GM19468 (cell line): ENCODE measurements around the gene SBK3.
"Not testable (repeated sequence)": the region's sequence is repeated elsewhere in the genome, so short reads cannot be mapped to it uniquely, and the experiment has no call there.

Experiments used
- ATAC-seq: cut with Tn5 transposase; IDR thresholded peaks from one replicate; pipeline ENCODE4 v1.9.1; 2021; ENCODE audit warnings: mild to moderate bottlenecking, moderate library complexity, moderate number of reproducible peaks; ENCODE audit not compliant: unreplicated experiment; ENCODE audit errors: extremely low read depth

Gene SBK3, protein sequence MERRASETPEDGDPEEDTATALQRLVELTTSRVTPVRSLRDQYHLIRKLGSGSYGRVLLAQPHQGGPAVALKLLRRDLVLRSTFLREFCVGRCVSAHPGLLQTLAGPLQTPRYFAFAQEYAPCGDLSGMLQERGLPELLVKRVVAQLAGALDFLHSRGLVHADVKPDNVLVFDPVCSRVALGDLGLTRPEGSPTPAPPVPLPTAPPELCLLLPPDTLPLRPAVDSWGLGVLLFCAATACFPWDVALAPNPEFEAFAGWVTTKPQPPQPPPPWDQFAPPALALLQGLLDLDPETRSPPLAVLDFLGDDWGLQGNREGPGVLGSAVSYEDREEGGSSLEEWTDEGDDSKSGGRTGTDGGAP

DNA sequence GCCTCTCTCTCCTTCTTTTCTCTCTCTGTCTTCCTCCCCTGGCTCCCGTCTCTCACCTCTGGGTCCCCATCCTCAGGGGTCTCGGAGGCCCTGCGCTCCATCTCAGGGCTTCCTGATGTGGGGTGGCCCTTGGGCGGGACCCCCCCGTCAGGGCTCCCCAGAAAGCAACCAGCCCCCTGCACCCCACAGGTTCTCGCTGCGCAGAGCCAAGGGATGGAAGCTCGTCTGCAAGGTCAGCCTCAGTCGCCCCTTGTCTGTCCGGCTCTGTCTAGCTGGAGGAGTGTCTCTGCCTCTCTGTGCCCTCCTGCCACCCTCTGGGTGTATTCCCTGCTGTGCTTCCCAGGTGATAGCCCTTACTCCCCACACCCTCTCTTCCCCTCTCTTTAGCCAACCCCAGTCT lies at the start of gene SBK3:
Gene SBK3, minus strand, starts transcription at position 101 of the 400 bp plus-strand sequence. Its CDS starts 0 bp downstream, at position 101.
- ATAC-seq, result no peak

DNA sequence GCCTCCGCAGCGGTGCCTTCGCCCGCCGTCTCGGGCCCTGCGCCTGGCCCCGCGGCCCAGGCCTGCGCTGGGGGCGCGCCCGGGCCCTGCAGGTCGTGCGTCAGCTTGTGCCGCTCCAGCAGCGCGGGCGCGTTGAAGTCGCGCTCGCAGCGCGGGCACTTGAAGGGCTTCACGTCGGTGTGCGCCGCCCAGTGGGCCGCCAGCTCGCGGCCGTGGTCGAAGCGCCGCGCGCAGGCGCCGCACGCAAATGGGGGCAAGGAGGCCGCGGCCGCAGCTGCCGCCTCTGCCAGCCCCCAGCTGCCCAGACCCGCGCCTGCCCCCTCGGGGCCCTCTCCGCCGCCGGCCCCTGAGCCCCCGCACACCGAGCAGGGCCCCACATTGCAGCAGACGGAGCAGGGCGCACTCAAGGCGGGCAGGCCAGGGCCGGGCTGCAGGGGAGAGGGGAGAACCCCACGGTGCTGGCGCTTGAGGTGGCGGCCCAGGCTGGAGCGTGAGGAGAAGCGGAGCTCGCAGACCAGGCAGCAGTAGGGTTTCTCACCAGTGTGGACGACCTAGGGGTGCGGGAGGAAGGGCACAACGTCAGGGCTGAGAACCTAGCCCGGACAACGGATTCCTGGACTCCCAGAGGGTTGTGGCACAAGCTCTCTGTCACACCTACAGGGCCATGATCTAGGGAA lies 47.9 kb upstream of the SBK3 start:
- no peak for ATAC-seq

DNA sequence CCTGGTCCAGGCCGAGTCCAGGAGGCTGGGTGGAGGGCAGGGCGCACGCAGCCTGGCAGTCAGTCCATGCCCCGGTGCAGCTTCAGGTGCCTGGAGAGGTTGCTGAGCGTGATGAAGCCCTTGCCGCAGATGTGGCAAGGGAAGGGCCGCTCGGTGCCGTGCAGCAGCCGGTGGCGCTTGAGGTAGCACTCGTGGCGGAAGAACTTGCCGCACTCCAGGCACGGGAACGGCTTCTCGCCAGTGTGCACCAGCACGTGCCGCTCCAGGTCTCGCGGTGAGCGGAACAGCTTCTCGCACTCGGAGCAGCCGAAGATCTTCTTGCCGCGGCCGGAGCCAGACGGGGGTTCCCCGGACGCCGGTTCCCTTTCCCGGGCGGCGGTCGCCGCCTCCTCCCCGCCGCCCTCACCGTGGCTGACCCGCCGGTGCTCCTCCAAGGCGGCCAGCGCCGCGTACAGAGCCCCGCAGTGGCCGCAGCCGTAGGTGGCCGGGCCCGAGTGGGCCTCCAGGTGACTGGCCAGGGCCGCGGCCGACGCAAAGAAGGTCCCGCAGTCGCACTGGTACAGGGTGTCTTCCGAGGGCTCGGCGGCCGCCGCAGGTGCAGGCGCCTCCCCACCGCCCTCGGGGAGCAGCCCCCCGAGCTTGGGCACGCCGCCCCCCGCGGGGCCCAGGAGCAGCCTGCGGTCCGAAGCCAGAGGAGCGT lies 47.2 kb upstream of the SBK3 start:
- no peak for ATAC-seq

DNA sequence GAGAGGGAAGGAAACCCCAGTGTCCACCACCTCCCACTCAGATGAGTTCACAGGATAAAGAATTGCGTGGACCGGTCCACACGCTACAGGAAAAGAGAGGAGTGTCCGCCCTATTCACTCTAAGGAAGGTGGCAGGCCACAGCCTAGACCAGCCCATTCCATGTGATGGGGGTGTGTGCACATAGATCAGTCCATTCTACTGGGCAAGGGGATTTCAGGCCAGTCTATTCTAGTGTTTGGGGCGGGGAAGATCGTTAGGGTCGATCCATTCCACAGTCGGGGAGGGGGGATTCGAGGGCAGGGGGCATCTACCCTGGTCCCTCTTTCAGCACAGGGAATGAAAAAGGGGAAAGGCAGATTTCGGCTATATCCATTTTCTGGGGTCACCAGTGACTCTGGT lies 46.2 kb upstream of the SBK3 start:
- no peak for ATAC-seq

DNA sequence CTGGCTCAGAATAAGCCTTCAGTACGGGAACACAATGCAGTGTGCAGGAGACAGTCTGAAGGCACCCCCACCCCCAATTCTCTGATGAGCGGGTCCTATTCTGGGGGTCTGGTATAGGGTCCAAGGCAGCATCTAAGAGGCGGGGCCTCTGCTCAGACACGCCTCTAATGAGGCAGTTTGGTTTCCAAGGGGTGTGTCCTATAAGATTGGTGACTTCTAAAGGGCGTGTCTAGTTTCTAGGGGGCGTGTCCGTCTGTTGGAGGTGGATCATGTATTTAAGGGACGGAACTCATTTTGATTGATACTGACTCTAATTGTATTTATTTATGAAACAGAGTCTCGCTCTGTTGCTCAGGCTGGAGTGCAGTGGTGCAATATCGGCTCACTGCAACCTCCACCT lies 45.3 kb upstream of the SBK3 start:
- ATAC-seq, result no peak

DNA sequence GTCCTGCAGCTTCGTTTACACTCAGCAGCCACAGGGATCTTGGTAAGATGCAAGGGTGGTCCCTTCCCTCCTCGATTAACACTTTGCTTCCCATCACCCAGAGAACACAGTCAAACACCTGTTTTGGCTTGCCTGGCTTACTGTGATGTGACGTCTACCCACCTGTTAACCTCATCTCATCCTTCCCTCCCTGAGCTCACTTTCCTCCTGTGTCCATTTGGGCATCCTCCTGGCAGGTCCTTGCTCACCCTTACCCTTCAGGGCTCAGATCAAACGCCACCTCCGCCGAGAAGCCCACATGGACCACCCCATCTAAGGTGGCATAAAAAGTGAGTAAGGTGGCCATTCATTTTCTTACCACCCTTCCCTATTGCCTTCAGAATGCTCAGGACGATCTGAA lies 44.8 kb upstream of the SBK3 start:
- ATAC-seq, result no peak

DNA sequence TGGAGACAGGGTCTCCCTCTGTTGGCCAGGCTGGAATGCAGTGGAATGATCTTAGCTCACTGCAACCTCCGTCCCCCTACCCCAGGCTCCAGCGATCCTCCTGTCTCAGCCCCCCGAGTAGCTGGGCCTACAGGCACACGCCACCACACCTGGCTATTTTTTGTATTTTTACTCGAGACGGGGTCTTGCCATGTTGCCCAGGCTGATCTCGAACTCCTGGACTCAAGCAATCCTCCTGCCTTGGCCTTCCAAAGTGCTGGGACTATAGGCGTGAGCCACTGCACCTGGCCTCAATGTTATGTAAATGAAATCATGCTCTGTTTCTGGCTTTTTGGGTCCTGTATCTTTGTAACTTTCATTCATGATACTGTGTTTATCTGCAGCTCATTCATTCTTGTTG lies 43.4 kb upstream of the SBK3 start:
- ATAC-seq, result no peak

DNA sequence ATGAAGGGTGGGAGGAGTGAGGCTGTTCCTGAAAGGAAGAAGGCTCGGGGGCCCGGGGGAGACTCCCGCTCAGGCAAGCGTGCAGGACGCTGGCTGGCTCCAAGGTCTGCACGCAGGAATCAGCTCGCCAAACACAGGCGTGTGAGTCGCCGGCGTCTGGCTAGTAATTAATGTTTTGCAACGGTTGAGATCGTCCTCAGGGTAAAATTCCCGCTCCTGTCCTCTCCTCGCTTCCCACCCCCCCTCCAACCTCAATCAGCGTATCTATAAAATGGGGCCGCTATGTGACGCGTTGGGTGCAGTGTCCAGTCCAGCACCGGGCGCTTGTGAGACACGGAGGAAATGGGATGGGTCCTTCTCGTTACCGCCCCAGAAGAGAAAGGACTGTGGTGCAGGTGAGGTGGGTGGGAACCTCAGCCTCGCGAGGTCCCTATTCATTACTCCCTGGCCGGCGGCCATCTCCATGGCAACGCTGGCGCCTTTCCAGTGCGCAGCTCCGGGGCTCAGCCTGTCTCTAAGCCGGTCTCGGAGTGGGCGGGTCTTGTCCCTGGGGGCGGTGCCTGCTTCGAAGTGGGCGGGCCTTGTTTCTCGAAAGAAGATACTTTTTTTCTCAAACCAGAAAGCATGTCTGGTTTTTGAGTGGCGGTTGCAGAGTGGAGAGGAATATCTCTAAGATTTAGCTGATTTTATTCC lies 41.8 kb upstream of the SBK3 start:
- peak; percentile 72 for ATAC-seq

DNA sequence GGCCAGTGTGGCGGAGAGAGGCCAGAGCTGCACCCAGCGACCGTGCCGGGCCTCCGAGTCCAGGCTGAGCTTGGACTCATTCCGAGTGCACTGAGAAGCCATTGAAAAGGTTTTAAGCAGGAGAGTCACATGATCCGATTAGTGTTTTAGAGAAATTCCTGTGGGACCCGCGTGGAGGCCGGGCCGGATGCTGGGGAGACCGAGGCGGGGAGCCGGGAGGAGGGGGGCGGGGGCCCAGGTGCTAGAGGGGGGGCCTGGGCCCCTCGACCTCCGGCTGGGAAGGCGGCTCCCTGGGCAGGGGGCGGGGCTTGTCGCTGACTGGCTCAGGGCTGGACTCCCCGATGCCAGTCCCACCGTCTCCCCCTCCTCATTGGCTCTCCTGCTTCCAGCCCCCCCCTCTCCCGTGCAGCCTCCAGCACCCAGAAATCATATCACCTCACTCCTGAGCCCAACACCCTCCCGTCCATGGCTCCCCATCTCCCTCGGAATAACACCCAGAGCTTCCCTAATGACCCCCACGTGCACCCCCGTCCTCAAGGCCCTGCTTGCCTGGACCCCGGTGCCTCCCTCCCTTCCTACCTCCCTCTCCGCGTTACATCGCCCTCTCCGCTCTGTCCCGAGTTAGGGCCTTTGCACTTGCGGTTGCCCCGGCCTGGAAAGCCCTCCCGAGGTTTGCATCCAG lies 40.5 kb upstream of the SBK3 start:
- ATAC-seq, result no peak

DNA sequence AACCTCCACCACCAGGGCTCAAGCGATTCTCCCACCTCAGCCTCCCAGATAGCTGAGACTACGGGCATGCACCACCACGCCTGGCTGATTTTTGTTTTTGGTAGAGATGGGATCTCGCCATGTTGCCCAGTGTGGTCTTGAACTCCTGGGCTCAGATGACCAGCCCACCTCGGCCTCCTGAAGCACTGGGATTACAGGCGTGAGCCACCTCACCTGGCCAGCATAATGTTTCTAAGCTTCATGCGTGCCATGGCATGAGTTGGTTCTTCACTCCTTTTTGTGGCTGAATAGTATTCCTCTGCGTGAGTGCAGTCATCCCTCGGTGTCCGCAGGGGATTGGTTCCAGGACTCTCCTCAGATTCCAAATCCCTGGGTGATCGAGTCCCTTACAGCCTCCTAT lies 39.5 kb upstream of the SBK3 start:
- ATAC-seq, result no peak

DNA sequence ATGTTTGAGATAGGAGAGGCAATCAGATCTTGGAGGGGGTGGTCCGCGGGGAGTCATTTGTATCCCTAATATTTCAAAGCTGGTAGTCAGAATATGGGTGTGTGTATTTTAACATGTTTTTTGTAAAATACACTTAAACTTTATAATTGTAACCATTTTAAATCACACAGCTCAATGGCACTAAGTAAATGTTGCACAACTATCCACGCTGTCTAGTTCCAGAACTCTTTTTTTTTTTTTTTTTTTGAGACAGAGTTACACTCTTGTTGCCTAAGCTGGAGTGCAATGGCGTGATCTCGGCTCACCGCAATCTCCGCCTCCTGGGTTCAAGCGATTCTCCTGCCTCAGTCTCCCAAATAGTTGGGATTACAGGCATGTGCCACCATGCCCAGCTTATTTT lies 38.6 kb upstream of the SBK3 start:
- ATAC-seq, result not testable (repeated sequence)

DNA sequence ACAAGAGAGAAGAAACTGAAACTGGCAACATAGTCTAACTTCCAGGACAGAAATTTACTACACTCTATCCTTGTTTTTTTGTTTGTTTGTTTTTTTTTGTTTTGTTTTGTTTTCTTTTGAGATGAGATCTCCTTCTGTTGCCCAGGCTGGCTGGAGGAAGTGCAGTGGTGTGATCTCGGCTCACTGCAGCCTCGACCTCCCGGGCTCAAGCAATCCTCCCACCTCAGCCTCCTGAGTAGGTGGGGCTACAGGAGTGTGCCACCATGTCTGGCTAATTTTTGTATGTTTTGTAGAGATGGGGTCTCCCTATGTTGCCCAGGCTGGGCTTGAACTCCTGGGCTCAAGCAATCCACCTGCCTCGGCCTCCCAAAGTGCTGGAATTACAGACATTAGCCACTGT lies 36.9 kb upstream of the SBK3 start:
- not testable (repeated sequence) for ATAC-seq

DNA sequence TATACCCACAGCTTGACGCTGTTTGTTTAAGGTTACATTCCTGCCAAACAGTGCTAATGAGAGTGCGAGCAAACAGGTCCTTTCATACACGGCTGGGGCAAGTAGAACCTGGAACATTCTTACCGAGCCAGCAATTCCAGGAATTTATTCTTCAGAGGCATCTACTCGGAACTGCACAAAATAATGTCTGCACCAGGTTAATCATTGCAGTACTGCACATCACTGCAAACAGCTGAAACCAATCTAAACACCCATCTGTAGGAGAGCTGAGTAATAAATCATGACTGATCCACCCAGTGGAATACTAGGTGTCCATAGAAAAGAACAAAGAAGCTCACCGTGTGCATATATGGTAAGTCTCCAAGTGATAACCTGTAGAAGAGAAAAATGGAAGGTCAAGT lies 36.5 kb upstream of the SBK3 start:
- ATAC-seq, result no peak

DNA sequence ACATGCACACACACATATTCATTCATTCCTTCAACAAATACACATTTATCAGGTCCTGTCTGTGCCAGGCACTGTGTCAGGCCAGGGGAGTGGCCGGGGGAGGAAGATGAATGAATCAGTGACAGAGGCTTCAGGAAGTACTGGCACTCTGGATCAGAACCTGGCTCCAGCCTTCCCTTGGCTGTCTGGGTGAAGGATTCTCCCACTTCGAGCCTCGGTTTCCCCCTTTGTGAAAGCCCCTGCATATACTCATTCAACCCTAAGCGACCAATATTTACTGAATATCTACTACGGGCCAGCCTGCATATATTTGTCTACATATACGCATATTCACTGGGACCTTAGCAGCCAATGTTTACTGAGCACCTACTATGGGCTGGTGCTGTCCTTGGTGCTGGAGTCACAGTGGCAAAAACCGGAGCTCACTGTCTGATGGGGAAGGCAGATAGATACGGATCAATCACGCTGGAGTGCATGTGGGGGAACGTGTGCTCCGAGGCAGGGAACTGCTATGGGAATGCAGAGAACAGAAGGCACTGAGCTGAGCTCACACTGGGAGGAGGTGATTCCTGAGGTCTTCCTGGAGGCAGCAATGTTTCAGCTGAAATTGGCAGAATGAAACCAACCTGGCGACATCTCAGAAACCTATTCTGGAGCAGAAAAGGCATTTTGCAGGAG lies 35.9 kb upstream of the SBK3 start:
- ATAC-seq, result no peak

DNA sequence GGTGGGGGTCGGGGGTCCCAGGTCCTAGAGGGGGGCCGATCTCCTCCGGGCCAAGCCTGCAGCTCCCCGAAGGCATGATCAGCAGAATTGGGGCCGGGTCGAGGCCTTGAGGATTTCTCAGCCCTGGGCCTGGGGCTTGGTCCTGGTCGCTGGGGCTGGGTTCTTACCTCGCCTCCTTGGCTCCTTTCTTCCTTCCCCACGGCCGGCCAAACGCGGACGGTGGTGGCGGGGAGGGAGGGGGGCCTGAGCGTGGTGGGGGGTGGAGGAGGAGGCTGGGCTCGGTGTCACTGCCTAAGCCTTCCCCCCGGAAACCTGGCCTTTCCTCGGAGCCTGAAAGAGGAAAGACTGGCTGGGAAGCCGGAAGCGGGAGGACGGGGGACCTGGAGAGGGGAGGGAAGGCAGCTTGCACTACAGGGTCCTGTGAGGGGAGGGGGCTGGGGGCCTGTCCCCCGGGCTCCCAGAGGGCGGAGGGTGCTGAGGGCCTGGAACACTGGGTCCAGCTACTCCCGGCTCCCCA lies 35.3 kb upstream of the SBK3 start, which contains the start of gene ZNF579:
Gene ZNF579, minus strand, starts transcription at position 221 of the 517 bp plus-strand sequence. CDS start 1,209 bp downstream, outside the sequence.
- no peak for ATAC-seq

DNA sequence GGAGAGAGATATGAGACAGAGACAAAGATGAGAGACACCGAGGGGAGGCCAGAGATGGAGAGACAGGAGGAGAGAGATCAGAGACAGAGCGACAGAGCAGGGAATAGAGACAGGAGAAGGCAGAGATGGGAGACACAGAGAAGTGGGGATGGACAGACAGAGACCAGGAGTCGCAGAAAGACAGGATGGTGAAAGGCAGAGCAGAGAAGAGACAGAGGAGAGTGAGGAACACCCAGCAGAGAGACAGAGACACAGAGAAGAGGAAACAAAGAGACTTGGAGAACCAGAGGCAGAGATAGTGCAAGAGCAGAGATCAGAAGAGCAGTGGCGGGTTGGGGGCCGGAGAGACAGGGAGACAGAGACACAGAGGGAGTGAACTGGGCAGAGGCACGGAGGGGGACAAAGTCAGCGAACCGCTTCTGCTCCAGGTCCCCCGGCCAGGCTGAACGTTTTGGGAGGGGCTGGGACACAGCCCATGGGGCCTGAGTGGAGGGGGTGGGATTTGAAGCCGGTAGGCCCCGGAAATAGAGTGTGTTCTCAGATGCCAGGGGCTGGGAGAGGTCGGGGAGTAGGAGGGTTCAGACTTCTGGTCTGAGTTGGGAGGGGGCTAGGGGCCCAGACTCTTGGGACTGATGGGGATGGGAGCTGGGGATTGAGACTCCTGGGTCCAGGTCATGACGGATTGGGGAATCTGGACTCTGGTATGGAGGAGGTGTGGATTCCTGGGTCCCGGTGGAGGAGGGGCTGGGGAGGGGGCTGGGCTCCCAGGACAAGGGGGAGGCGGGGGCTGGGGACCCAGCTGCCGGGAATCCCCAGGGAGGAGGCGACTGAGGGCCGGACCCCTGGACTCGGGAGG lies 34.7 kb upstream of the SBK3 start:
- ATAC-seq, result no peak

DNA sequence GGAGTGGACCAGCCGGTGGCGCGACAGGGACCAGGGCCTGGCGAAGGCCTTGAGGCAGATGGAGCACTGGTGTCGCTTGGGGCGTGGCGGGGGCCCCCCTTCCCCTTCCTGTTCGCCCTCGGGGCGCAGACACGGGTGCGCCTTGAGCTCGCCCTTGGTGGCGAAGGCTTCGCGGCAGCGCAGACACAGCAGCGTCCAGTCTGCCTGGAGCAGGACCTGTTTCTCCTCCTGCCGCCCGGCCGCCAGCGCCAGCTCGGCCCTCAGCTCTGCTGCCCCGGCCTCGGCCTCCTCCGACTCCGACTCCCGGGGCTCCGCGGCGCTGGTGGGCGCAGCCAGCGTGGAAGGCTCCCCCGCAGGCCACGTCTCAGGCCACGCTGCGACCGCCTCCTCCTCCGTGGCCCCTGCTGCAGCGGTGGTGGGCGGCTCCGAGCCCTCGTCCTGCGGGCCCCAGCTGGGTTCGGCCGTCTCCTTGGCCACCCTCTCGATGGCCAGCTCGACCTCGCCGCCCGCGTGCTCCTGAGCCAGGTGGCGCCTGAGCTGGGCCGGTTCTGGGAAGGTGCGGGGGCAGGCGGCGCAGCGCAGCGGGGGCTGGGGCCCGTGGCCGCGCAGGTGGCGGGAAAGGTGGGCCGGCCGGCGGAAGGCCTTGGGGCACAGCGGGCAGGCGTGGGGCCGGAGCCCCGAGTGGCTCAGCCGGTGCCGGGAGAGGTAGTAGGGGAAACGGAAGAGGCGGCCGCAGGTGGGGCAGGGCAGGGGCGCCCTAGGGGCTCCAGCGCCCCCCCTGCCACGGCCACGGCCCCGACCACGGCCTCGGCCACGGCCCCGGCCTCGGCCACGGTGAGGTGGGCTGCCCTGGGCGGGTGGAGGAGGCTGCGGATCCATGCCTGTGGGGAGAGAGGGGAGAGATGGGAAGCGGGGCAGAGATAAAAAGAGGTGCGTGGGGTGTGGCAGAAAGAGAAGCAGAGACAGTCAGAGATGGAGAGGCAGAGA lies 33.7 kb upstream of the SBK3 start:
- no peak for ATAC-seq
